Thymus (tissue), 11 donors: ENCODE measurements around the gene R3HDM2. TPM values are rescaled to one million over a fixed set of nuclear protein-coding genes. Genes with fewer than 3 reads are reported as not detected.

Experiments
- DNase-seq, 9 donors: peaks; one replicate each; pipeline ENCODE4 v3.0.0-alpha.2; 2013; ENCODE audit warnings: low spot score in 9 of 9, low read depth in 6 of 9, missing footprints in 1 of 9
- H3K27ac ChIP-seq, 2 donors: one replicate each; pipeline ENCODE4 v1.5.1; 2013; ENCODE audit warnings: control low read depth in 1 of 2, low read depth in 1 of 2, low read length in 1 of 2, mild to moderate bottlenecking in 1 of 2, moderate library complexity in 1 of 2
- H3K27me3 ChIP-seq, 2 donors: one replicate each; pipeline ENCODE4 v1.5.1; 2013; ENCODE audit warnings: low read length in 1 of 2; ENCODE audit not compliant: control insufficient read depth in 2 of 2, insufficient read depth in 1 of 2
- H3K36me3 ChIP-seq, 2 donors: one replicate each; pipeline ENCODE4 v1.5.1; 2013; ENCODE audit warnings: low read length in 1 of 2, mild to moderate bottlenecking in 1 of 2, moderate library complexity in 1 of 2; ENCODE audit not compliant: control insufficient read depth in 2 of 2, insufficient read depth in 2 of 2
- H3K4me1 ChIP-seq, 2 donors: one replicate each; pipeline ENCODE4 v1.5.1; 2013; ENCODE audit warnings: low read length in 2 of 2; ENCODE audit not compliant: control insufficient read depth in 2 of 2, insufficient read depth in 2 of 2
- H3K4me3 ChIP-seq, 2 donors: one replicate each; pipeline ENCODE4 v1.5.1; 2013; ENCODE audit warnings: low read length in 2 of 2, control low read depth in 1 of 2, mild to moderate bottlenecking in 1 of 2
- H3K9me3 ChIP-seq, 2 donors: one replicate each; pipeline ENCODE4 v1.5.1; 2013; ENCODE audit warnings: low read length in 1 of 2, mild to moderate bottlenecking in 1 of 2; ENCODE audit not compliant: control insufficient read depth in 2 of 2, insufficient read depth in 1 of 2
- WGBS: extraction: QIAGEN DNeasy Blood & Tissue Kit; methylation state at CpG from one replicate; pipeline ENCODE4 v1.1.7; 2013; 5-methylcytosine and 5-hydroxymethylcytosine counted together
- polyA plus RNA-seq: library from polyadenylated mRNA; stranded (reverse); fragments of 200-250 nt; gene quantifications from one replicate; pipeline ENCODE4 v1.2.3, GENCODE V29; 2013
- total RNA-seq: library from RNA; stranded (reverse); fragments of 120-200 nt; gene quantifications from one replicate; pipeline ENCODE4 v1.2.4, GENCODE V29; 2013
- donor health status: healthy.

The R3HDM2 gene
- total and polyA plus RNA-seq, 2 donors = 12.6 to 22.4 TPM

DNA sequence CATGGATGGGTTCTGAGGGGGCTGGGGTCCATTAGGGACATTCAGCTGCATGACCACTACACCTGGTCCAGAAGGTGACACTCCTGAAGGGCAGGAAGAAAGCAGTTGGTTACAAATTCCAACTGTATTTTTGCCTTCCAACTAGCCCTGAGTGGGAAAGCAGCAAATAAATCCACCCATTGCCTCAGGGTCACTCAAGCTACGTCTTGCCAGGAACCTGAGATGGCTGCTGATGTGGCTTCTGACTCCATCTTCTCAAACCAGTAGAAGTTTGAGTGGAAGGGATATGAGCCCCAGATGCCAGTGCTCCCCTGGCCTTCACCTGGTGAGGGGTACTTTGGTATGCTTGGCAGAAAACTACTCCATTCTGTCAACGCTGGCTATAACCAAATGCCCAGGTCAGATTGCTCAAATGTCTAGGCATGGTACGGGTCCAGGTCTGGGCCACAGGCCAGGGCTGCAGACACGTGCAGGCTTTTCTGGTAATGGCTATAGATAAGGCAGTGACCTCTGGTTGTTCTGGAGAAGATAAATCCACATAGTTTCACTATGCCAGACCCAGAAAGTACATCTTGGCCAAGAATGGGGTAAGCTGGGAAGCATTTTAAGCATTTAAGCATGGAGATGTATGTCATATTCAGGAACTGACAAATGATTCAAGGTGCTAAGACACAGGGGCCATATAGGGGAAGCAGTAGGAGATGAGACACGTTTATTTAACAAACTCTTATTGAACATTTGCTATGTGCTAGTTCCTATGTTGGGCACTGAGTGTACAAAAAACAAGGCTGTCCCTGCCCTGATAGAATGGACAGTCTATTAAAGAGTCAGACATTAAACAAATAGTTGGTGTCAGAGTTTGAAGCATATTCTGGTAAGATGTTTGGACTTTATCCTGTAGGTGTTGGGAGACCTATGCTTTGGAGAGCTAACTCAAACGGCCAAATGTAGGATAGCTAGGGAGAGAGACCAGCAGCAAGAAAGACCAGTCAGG, 171.6 kb downstream of the R3HDM2 start:
- H3K27me3 ChIP-seq = no peaks in the 10 kb centered on the region
- H3K4me1 ChIP-seq = peaks cover 0 to 2% of the 10 kb centered on the region in 2 donors
- H3K36me3 ChIP-seq = peaks cover 50 to 79% of the 10 kb centered on the region in 2 donors
- DNase-seq = no peak
- no peak overlapping the region for H3K4me3 ChIP-seq
- H3K9me3 ChIP-seq = no peaks in the 10 kb centered on the region
- 98% methylated on average over 6 of the region's 6 CpGs for WGBS
- H3K27ac ChIP-seq = no peak overlapping the region

GRCh38 chr12:57255916-57256315, 174.9 kb downstream of the R3HDM2 start:
- Histone ChIP-seq H3K36me3 (peaks cover 50 to 54% of the 10 kb centered on the region in 2 donors), H3K27me3 (no peaks in the 10 kb centered on the region), H3K27ac (no peak overlapping the region), H3K9me3 (no peaks in the 10 kb centered on the region), H3K4me3 (no peak overlapping the region), H3K4me1 (no peaks in the 10 kb centered on the region)
- no peak for DNase-seq
- WGBS = 90% methylated on average over 6 of the region's 6 CpGs

- H3K27me3 ChIP-seq = no peaks in the 10 kb centered on the region
- no peak for DNase-seq
- no peak overlapping the region for H3K27ac ChIP-seq
- no peaks in the 10 kb centered on the region for H3K4me1 ChIP-seq
- no peaks in the 10 kb centered on the region for H3K9me3 ChIP-seq
- H3K36me3 ChIP-seq = peaks cover 39 to 43% of the 10 kb centered on the region in 2 donors
- WGBS = 98% methylated on average over 14 of the region's 14 CpGs
- H3K4me3 ChIP-seq = no peak overlapping the region
Observed at GRCh38 chr12:57254506-57255280, 176.2 kb downstream of the R3HDM2 start.

DNA sequence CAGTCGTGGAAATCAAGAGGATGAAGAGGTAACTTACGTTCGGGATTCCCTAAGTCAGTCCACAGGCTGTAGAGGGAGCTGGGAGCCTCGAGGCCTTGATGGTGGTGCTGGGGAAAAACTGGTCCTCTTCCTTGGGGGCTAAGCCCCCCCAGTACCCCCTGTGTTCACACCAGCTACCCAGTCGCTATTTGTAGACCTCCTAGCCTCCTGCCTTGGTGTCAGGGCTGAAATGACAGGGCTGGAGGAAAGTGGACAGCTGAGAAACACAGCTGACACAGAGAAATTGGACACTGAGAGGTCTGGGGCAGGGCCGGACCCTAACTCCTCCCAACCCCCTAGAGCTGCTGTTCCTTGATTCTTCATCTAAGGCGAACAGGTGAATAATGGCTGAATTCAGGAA, 179.9 kb downstream of the R3HDM2 start, which contains the start of gene STAC3:
Gene STAC3 (minus strand): TSS at position 232 of the 400 bp plus-strand sequence. CDS start 1,551 bp downstream, outside the sequence.
- Histone ChIP-seq H3K9me3 (peaks cover 0 to 5% of the 10 kb centered on the region in 2 donors), H3K4me1 (peaks cover 2 to 10% of the 10 kb centered on the region in 2 donors), H3K27me3 (no peaks in the 10 kb centered on the region), H3K36me3 (peaks cover 13 to 16% of the 10 kb centered on the region in 2 donors), H3K27ac (no peak within 1 kb of the TSS), H3K4me3 (no peak within 1 kb of the TSS)
- DNase-seq = no peak
- WGBS = 93% methylated on average over 7 of the region's 7 CpGs

GRCh38 chr12:57250541-57250940, 180.3 kb downstream of the R3HDM2 start:
- H3K27ac ChIP-seq = no peak overlapping the region
- peaks cover 2 to 10% of the 10 kb centered on the region in 2 donors for H3K4me1 ChIP-seq
- WGBS = 95% methylated on average over 3 of the region's 3 CpGs
- peaks cover 9 to 12% of the 10 kb centered on the region in 2 donors for H3K36me3 ChIP-seq
- no peak for DNase-seq
- H3K27me3 ChIP-seq = no peaks in the 10 kb centered on the region
- peaks cover 0 to 5% of the 10 kb centered on the region in 2 donors for H3K9me3 ChIP-seq
- no peak overlapping the region for H3K4me3 ChIP-seq

GRCh38 chr12:57248934-57249742, 181.7 kb downstream of the R3HDM2 start:
- Histone ChIP-seq H3K9me3 (peaks cover 0 to 5% of the 10 kb centered on the region in 2 donors), H3K4me1 (peaks cover 2 to 10% of the 10 kb centered on the region in 2 donors), H3K27ac (no peak overlapping the region), H3K36me3 (peaks cover 0 to 4% of the 10 kb centered on the region in 2 donors), H3K27me3 (peaks cover 1 to 5% of the 10 kb centered on the region in 2 donors), H3K4me3 (no peak overlapping the region)
- DNase-seq = no peak
- 70% methylated on average over 7 of the region's 7 CpGs for WGBS

GRCh38 chr12:57247041-57247440, 183.8 kb downstream of the R3HDM2 start:
- H3K4me1 ChIP-seq = peaks cover 9 to 28% of the 10 kb centered on the region in 2 donors
- H3K36me3 ChIP-seq = no peaks in the 10 kb centered on the region
- H3K4me3 ChIP-seq = no peak overlapping the region
- H3K9me3 ChIP-seq = peaks cover 0 to 15% of the 10 kb centered on the region in 2 donors
- H3K27me3 ChIP-seq = peaks cover 21 to 26% of the 10 kb centered on the region in 2 donors
- WGBS = 100% methylated on average over 1 of the region's 1 CpG
- DNase-seq = no peak
- no peak overlapping the region for H3K27ac ChIP-seq

- DNase-seq = no peak
- Histone ChIP-seq H3K4me1 (peaks cover 21 to 50% of the 10 kb centered on the region in 2 donors), H3K36me3 (no peaks in the 10 kb centered on the region), H3K9me3 (peaks cover 0 to 29% of the 10 kb centered on the region in 2 donors), H3K27ac (no peak overlapping the region), H3K4me3 (no peak overlapping the region), H3K27me3 (peaks cover 48 to 54% of the 10 kb centered on the region in 2 donors)
- WGBS = 88% methylated on average over 6 of the region's 6 CpGs
Observed at GRCh38 chr12:57244312-57244696, 186.5 kb downstream of the R3HDM2 start.
